Measurements from ENCODE around the gene SLITRK6.
"Not testable (repeated sequence)": the region's sequence is repeated elsewhere in the genome, so short reads cannot be mapped to it uniquely, and the experiment has no call there.

DNA sequence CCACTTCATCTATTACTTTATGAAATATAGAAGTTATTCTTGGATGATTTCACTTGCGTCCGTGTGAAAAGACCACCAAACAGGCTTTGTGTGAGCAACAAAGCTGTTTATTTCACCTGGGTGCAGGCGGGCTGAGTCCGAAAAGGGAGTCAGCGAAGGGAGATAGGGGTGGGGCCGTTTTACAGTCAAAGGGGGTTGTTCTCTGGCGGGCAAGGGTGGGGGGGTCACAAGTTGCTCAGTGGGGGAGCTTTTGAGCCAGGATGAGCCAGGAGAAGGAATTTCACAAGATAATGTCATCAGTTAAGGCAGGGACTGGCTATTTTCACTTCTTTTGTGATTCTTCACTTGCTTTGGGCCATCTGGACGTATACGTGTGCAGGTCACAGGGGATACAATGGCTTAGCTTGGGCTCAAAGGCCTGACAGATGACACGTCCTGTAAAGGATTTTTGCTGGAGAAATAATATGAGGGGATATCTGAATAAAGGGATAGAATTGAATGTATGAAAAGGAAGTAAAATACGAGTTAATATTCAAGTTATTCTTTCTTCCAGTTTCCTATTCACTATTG is 55.9 kb downstream of the SLITRK6 start:
- TF ChIP-seq, protein P1, sequence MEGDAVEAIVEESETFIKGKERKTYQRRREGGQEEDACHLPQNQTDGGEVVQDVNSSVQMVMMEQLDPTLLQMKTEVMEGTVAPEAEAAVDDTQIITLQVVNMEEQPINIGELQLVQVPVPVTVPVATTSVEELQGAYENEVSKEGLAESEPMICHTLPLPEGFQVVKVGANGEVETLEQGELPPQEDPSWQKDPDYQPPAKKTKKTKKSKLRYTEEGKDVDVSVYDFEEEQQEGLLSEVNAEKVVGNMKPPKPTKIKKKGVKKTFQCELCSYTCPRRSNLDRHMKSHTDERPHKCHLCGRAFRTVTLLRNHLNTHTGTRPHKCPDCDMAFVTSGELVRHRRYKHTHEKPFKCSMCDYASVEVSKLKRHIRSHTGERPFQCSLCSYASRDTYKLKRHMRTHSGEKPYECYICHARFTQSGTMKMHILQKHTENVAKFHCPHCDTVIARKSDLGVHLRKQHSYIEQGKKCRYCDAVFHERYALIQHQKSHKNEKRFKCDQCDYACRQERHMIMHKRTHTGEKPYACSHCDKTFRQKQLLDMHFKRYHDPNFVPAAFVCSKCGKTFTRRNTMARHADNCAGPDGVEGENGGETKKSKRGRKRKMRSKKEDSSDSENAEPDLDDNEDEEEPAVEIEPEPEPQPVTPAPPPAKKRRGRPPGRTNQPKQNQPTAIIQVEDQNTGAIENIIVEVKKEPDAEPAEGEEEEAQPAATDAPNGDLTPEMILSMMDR (IDR thresholded peaks at IDR 0.05), result not testable (repeated sequence)
- not testable (repeated sequence) for TF ChIP-seq POLR2A (IDR thresholded peaks at IDR 0.05)

Data from stomach (tissue), 4 donors.